AG04450 (cell line): ENCODE measurements around the gene FOCAD. TPM values are rescaled to one million over a fixed set of nuclear protein-coding genes. Genes with fewer than 3 reads are reported as not detected.
"Not testable (repeated sequence)": the region's sequence is repeated elsewhere in the genome, so short reads cannot be mapped to it uniquely, and the experiment has no call there.

Experiments
- CTCF ChIA-PET: fragments of 300-600, 350-600 bp; formaldehyde crosslinking; extraction: SDS; loops from one replicate; lab custom pipeline; 2022; ENCODE audit warnings: antibody characterized with exemption, inconsistent platforms; lab: Charles Lee
- POLR2A ChIA-PET: fragments of 350-600 bp; formaldehyde crosslinking; extraction: SDS; loops from one replicate; lab custom pipeline; 2021; ENCODE audit warnings: antibody characterized with exemption, inconsistent platforms; lab: Yijun Ruan, JAX
- DNase-seq: peaks from one replicate; pipeline ENCODE4 v3.0.0-alpha.2; 2011; ENCODE audit warnings: low read depth, low spot score
- H3K27ac ChIP-seq: one replicate; pipeline ENCODE4 v1.5.1; 2012; ENCODE audit warnings: low read depth, low read length, control low read depth
- H3K27me3 ChIP-seq: one replicate; pipeline ENCODE4 v1.6.0; 2012; ENCODE audit warnings: low read length; ENCODE audit not compliant: control insufficient read depth, insufficient read depth
- H3K4me3 ChIP-seq: 2 replicates; pipeline ENCODE4 v1.5.1; 2011; ENCODE audit warnings: mild to moderate bottlenecking, low read depth, low read length, control low read depth
- H3K9me3 ChIP-seq: 2 replicates; pipeline ENCODE4 v1.5.1; 2012; ENCODE audit warnings: low read length; ENCODE audit not compliant: control insufficient read depth, insufficient read depth
- polyA plus RNA-seq: library from polyadenylated mRNA; depleted of rRNA; stranded (reverse); fragments of >200 nt; gene quantifications from 2 replicates; pipeline ENCODE4 v1.2.3, GENCODE V29; 2011
- TF ChIP-seq, protein P1 (sequence below): IDR thresholded peaks from 2 replicates; pipeline ENCODE4 v1.5.1; 2011; ENCODE audit warnings: low read depth, low read length, control low read depth, inconsistent platforms

FOCAD gene
- polyA plus RNA-seq, 1 experiment, result 49.7 TPM

DNA sequence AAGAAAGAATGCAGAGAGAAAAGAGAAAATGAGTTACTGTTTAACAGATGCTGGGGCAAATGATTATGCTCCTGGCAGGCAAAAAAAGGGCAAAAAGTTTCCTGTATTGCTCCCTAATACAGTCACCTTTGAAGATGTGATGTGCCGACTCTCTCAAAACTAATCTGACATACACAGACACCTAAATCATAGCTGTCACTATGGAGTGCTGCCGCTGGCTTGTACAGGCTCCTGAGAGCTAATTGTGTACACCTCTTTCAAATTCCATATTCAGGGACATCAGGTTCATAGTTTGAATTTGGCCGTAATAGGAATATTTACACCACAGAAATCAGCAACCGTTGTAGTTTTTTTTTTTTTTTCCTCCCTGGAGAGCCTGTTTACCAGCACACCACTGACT lies 12.4 kb upstream of the FOCAD start:
- CTCF ChIA-PET, result interaction anchor here (1.0 to 1.3 kb wide), 2 partner anchors 13 to 270 kb away, joined by 3 read pairs; partner anchors contain the start of gene FOCAD
- POLR2A ChIA-PET, result no interaction called here
- TF ChIP-seq, protein P1, sequence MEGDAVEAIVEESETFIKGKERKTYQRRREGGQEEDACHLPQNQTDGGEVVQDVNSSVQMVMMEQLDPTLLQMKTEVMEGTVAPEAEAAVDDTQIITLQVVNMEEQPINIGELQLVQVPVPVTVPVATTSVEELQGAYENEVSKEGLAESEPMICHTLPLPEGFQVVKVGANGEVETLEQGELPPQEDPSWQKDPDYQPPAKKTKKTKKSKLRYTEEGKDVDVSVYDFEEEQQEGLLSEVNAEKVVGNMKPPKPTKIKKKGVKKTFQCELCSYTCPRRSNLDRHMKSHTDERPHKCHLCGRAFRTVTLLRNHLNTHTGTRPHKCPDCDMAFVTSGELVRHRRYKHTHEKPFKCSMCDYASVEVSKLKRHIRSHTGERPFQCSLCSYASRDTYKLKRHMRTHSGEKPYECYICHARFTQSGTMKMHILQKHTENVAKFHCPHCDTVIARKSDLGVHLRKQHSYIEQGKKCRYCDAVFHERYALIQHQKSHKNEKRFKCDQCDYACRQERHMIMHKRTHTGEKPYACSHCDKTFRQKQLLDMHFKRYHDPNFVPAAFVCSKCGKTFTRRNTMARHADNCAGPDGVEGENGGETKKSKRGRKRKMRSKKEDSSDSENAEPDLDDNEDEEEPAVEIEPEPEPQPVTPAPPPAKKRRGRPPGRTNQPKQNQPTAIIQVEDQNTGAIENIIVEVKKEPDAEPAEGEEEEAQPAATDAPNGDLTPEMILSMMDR, result no peak
- Histone ChIP-seq H3K27ac (no peak overlapping the region), H3K9me3 (no peaks in the 10 kb centered on the region), H3K27me3 (no peaks in the 10 kb centered on the region), H3K4me3 (no peak overlapping the region)
- no peak for DNase-seq

DNA sequence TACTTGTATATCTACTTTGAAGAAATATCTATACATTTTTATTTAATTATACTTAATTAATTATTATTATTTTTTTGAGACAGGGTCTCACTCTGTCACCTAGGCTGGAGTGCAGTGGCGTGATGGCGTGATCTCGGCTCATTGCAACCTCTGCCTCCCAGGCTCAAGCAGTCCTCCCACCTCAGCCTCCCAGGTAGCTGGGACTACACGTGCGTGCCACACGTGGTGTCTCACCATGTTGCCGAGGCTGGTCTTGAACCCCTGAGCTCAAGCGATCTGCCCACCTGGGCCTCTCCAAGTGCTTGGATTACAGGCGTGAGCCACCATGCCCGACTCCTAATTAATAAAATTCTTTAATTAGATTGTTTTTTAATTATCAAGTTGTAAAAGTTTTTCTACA lies 10.5 kb upstream of the FOCAD start:
- H3K27ac ChIP-seq, H3K9me3 ChIP-seq, CTCF ChIA-PET, DNase-seq, H3K27me3 ChIP-seq, POLR2A ChIA-PET, H3K4me3 ChIP-seq: not testable (repeated sequence)

DNA sequence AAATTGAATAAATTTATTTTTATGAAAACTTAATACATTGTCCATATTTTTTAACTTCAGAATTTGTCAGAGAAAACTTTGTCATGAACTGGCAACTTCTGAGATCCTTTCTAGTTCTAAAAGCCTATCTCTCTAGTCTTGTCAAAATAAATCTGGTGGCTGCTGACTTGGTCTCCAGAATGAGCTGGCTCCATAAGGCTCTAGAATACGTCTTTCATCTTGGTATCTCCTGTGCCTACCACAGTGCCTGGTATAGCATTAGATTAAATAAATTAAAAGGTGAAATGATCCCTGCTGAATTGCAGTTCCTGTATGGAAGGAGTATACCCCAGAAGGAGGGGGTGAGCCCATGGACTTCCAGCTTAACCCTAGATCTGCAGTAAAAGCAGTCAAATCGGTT lies 2.6 kb upstream of the FOCAD start:
- no peak overlapping the region for H3K4me3 ChIP-seq
- TF ChIP-seq, protein P1, result no peak
- CTCF ChIA-PET, result interaction anchor here (1.7 kb wide), 1 partner anchor 260 kb away, joined by 6 read pairs; no protein-coding TSS in a partner anchor
- H3K27ac ChIP-seq, result no peak overlapping the region
- POLR2A ChIA-PET, result no interaction called here
- no peak for DNase-seq
- H3K27me3 ChIP-seq, result no peaks in the 10 kb centered on the region
- H3K9me3 ChIP-seq, result no peaks in the 10 kb centered on the region

DNA sequence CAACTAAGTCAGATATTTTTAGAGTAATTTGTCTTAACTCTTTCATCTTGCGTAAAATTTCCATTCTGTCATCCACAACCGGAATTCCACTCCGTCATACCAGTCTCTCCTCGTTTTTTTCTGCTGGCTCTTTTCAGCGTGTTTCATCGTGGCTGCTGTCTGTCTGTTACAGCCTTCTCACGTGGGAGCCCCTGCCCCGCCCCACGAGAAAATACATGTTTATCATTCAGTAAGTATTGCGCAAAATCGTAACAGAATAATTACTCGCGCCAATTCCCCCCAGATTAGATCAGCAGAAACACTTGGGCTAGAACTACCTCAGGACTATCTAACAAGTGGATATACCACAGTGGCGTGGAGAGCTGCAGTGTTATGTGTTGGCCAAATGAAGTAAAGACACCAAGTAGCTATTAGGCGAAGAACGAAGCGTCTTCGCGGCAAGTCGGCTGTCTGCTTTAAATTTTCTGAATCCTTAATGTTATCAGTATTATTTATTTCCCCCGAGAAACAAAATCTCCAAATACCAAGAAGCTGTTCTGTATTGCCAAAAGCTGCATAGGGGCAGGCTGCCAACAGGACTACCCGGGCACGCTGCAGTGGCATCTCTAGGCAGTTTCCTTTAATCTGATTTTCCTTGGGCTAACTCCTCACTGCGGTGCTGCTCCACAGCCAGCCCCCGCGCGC lies 566 bp upstream of the FOCAD start:
- ChIA-PET POLR2A (interaction anchor here (1.0 to 1.8 kb wide), 9 partner anchors 9 to 330 kb away, joined by 3 to 18 read pairs (median 4); partner anchors contain the start of gene MLLT3), CTCF (interaction anchor here (1.4 kb wide), 1 partner anchor 58 kb away, joined by 5 read pairs; no protein-coding TSS in a partner anchor)
- Histone ChIP-seq H3K9me3 (no peaks in the 10 kb centered on the region), H3K4me3 (peak overlapping the region; percentile 81), H3K27ac (peak overlapping the region; percentile 55), H3K27me3 (no peaks in the 10 kb centered on the region)
- DNase-seq, result no peak
- TF ChIP-seq, protein P1, result no peak

DNA sequence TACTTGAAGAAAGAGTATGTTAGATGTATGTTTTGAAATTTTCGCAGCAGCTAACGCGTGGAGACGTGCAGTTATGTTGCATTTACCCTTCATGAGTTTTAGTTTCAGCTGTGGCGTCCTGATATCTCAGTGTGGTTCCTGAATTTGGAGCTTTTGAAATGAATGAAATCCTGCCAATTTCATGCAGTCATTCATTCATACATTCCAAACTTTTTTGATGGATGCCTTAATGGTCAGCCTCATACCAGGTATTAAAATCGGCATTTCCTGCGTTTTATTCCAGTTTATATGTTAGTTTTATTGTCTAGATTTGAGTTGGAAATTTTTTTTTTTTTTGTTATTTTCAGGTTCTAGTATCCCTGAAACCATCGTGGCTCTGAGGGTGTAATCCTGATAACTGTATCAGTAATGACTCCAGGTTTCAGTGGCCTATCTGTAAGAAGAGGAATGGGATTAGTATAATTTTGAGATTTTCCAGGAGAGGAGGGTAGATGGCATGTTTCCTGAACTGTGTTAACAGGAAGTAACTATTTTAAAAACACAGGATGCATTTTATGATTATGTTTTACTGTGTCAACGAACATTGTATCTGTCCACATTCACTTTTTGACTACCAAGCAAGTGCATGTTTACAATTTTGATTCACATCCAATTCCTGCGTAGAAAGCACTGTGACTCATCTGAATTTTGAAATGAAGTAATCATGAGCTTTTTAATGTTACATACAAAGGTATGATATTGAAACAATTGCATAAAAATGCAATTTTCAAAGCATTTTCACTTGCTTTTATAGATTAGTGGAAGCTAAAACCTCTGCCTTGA lies 1.0 kb downstream of the FOCAD start:
- TF ChIP-seq, protein P1, result no peak
- peak overlapping the region; percentile 86 for H3K27ac ChIP-seq
- POLR2A ChIA-PET, result interaction anchor here (1.2 to 1.8 kb wide), 7 partner anchors 11 to 332 kb away, joined by 3 to 18 read pairs (median 4); partner anchors contain the start of gene MLLT3
- no peaks in the 10 kb centered on the region for H3K27me3 ChIP-seq
- H3K9me3 ChIP-seq, result no peaks in the 10 kb centered on the region
- DNase-seq, result no peak
- peak overlapping the region; percentile 85 for H3K4me3 ChIP-seq
- CTCF ChIA-PET, result interaction anchor here (0.6 to 1.5 kb wide), 9 partner anchors 14 to 1510 kb away, joined by 3 to 7 read pairs (median 4); no protein-coding TSS in a partner anchor
